Head of caudate nucleus (tissue), 42 donors: ENCODE results near the gene PTPRE.
A peak's percentile ranks its signal among the peaks of the same experiment; 100 is the strongest.

Experiments used
- DNase-seq, 42 donors: peaks; one replicate each; pipeline versions ENCODE4 v3.0.0 to v3.0.0-alpha.2; 2020 to 2021; ENCODE audit warnings: mixed read lengths in 7 of 42
- intact Hi-C: fragments of 100-400 bp; cut with DNase I; formaldehyde crosslinking; loops from one replicate; pipeline ENCODE4 v1.15.0; 2022

PTPRE gene

GRCh38 chr10:127920306-127921074 lies 13.6 kb downstream of the PTPRE start:
- intact Hi-C loops: no loop called here
- peak in 3 of 42 donors; percentile 13 to 42 (median 33) for DNase-seq

GRCh38 chr10:127921075-127921752 lies 14.3 kb downstream of the PTPRE start:
- intact Hi-C loops: no loop called here
- peak in 3 of 42 donors; percentile 16 to 39 (median 34) for DNase-seq

DNA sequence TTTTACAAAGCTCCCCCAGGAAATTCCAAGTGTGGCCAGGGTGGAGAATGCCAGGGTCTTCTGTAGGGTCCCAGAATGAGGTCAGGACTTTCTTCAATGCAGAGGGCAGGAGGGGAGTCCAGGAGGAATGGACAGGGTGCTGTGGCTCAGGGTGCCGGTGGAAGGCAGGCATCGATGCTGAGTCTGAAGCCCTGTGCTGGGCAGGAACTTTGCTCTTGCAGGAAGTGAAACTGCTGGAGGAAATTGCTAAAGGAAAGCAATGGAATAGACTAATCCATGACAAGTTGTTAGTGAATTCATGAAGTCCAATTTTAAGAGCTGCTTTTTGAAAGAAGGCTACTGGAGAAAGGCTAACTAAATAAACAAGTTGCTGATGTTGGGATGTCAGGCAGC lies 14.8 kb downstream of the PTPRE start:
- intact Hi-C loops: no loop called here
- peak in 2 of 42 donors; percentile 42 to 44 for DNase-seq

DNA sequence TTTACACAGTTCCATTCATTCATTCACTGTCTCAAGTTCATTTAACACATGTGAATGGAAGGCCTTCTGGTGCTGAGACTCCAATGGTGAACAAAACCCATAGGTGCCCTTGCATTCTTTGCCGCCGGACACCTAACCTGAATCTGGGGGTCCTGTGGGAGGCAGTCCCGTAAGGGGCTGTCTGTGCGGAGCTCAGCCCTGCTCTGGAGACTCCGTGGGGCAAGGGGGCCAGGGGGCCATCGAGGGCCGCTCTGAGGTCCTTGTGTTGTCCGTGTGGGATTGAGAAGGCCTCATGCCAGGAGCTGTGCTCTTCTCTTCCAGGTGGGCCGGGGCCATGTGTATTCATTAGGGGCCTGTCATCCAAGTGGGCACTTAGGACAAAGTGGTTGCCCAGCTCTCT lies 15.3 kb downstream of the PTPRE start:
- peak in 2 of 42 donors; percentile 14 to 21 for DNase-seq
- intact Hi-C loops: no loop called here

GRCh38 chr10:127922675-127923366 lies 15.9 kb downstream of the PTPRE start:
- intact Hi-C loops: no loop called here
- DNase-seq: peak in 31 of 42 donors; percentile 9 to 76 (median 57)

DNA sequence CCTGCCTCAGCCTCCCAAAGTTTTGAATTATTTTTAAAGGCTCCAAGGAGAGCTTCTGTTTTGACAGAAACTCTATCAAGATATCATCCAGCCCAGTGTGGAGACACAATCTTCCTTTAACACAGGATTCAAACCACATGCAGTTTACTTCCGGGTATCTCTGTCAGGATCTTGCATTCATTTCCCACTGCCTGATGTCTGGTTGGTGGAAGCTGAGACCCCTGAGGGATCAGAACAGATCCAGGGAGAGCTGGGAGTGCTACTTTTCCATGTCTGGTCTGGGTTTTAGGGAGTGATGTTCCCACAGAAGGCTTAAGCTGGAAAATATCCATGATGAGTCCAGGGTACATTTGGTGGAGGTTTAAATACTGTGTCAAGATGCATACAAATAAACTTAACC lies 16.7 kb downstream of the PTPRE start:
- intact Hi-C loops: no loop called here
- DNase-seq: no peak

GRCh38 chr10:127925471-127926207 lies 18.7 kb downstream of the PTPRE start:
- intact Hi-C loops: no loop called here

DNA sequence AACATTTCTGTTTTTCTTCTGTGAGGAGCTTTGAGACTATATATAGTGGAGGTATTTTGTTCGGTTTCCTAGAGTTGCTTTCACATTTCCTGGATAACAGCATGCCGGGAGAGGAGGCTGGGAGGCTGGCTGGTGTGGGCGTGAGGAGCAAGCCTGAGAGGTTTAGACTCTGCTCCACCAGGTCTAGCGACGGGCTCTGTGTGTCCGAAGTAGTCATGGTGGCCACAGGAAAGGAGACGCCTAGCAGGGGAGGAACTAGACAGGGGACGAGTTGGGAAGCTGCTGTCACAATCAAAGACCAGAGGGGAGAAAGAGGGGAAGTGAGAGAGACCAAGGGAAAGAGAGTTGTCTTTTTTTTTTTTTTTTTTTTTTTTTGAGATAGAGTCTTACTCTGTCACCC lies 19.6 kb downstream of the PTPRE start:
- intact Hi-C loops: no loop called here
- DNase-seq: peak in 15 of 42 donors; percentile 28 to 61 (median 41)

More at GRCh38 chr10:127925471-127926207, 18.7 kb downstream of the PTPRE start:
- DNase-seq: no peak

DNA sequence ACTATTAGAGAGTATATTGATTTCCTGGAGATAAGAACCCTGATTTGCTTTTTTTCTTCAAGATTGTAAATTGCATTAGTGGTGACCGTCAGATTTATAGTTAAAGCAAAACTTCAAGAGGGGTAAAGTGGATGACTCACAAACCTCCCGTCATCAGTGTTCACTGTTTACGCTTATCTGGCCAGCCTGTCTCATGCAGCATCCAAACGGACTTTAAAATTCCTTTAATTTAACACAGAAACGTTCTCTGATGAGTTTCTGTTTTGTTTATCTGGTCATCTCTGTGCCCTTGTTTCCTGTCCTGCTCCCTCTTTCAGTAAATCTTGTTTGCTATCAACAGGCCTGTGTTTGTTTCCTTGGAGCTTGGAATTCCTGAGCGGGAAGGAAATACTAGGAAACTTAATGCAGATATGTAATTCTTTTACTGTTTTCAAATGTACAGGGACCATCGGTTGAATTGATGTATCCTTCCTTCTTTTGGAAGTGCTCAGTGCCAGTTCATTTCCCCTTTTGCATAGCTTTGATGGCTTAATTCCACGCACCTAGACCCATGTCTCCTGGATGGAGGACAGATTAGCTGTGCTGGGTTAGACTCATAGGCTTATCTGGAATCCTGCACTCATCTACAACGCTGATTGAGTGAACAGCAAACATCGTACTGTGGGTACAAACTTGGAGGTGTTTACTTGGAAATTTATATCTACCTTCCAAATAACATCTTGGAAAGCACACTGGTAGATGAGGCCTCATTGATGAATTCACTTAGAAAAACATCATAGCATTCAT lies 21.3 kb downstream of the PTPRE start:
- intact Hi-C loops: no loop called here
- DNase-seq: no peak

DNA sequence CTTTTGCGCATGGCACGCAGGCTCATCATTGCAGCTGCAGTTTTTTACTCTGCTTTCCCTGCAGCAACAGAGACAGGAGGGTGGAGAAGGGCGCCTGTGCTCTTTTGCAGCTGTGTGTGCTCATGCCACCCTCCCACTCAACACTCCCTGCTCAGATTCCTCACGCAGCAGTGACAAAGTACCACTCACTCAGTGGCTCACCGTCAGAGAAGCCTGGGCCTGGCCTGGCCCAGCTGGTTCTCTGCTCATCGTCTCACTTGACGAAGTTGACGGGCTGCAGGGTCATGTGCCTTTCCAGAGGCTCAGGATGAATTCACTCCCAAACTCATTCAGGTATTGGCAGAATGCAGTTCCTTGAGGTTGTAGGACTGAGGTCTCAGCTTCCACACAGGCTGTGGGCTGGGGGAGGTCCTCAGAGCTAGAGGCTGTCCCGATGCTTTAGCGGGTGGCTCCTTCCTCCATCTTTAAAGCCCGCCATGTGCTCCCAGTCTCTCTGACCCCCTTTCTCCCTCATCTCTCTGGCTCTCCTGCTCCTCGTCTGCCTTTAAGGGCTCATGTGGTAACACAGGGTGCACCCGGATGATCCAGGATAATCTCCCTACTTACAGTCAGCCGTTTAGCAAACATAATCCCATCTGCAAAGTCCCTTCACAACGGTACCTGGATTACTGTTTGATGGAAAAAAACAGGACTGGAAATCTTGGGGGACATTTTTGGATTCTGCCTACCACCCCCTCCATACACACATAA lies 25.8 kb downstream of the PTPRE start:
- DNase-seq: peak in 5 of 42 donors; percentile 22 to 48 (median 37)
- intact Hi-C loops: no loop called here

DNA sequence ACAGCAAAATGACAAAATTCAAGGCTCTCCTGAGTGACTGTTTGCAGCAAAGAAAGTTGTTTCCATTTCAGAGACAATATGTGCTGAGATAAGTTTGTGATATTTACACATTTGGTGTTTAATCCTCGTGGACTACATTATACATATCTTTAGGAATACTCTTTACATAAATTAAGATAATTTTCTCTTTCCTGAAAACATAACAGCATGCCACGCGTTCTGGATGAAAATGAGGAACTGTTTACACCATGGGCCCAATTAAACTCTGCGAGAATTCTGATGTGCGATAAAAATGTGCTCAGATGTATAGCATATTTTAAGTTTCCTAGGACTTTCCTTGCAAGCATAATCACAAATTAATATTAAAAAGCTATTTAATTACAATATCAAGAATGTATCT lies 26.4 kb downstream of the PTPRE start:
- intact Hi-C loops: no loop called here
- no peak for DNase-seq

DNA sequence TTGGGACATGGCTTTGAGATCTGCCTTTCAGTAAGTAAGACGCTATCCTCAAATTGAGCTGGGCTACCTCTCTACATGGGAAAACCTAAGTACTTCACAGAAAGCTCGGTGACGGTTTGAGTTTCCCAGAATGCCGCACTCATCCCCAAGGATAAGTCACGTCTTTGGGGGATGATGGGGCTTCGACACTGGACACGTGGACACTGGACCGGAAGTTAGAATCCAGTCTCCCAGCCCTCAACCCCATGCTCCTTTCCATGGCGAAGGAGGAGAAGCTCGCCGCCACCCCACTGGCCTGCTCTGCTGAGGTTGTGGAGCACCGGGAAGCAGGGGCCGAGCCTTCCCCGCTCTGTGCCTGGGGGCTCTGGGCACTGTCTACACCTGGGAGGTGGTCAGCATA lies 27.5 kb downstream of the PTPRE start:
- no peak for DNase-seq
- intact Hi-C loops: no loop called here

DNA sequence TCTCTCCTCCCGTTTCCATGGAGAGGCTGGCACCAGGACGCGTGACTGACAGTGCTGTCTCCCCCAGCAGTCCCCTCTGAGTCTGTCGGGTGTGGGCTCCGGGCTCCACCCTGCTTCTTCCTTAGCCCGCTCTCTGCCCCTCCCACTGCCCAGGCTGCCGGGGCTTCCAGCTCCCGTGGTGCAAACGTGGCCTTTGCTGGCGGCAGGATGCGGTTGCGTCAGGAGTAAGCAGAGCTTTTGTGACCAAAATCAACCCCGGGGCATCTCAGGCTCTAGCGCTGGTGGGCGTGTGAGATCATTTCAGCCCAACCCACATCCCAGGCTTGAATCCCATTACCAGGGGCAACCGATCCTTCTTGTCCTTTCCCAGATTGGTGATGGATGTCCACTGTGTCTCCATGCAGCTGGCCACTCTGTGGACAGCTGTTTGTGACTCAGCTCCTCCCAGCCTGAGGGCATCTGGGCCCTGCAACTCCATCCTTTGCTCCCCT lies 28.2 kb downstream of the PTPRE start:
- DNase-seq: peak in 28 of 42 donors; percentile 25 to 64 (median 44)

GRCh38 chr10:127937069-127937468 lies 30.2 kb downstream of the PTPRE start:
- intact Hi-C loops: no loop called here
- peak in 1 of 42 donors; percentile 29 for DNase-seq

More for the DNA sequence above, 28.2 kb downstream of the PTPRE start:
- intact Hi-C loops: no loop called here

GRCh38 chr10:127937915-127938463 lies 31.1 kb downstream of the PTPRE start:
- intact Hi-C loops: no loop called here
- peak in 1 of 42 donors; percentile 46 for DNase-seq

DNA sequence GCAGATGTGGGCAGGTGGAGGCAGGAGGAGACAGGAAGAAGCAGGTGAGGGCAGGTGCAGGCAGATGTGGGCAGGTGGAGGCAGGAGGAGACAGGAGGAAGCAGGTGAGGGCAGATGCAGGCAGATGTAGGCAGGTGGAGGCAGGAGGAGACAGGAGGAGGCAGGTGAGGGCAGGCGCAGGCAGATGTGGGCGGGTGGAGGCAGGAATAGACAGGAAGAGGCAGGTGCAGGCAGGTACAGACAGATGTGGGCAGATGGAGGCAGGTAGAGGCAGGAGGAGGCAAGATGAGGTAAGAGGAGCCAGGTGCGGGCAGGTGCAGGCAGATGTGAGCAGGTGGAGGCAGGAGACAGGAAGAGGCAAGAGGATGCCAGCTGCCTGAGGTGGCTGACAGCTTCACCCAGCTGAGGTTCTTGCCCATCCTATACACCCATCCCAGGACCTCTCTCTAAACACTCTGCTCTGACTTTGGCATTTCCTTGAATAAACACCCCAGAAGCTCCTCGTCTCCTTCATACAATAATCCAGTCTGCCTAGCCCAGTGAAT lies 33.0 kb downstream of the PTPRE start:
- intact Hi-C loops: no loop called here
- DNase-seq: no peak
